Body of pancreas (tissue), 4 donors: ENCODE results near the gene ANO3. TPM values are rescaled to one million over a fixed set of nuclear protein-coding genes. Genes with fewer than 3 reads are reported as not detected.
A peak's percentile ranks its signal among the peaks of the same experiment; 100 is the strongest.
"Not testable (repeated sequence)": the region's sequence is repeated elsewhere in the genome, so short reads cannot be mapped to it uniquely, and the experiment has no call there.

ENCODE experiments used
- ATAC-seq: fragments of 150-250 bp; one replicate; pipeline ENCODE4 v1.9.1; 2016
- DNase-seq, 4 donors: peaks; one replicate each; pipeline ENCODE4 v3.0.0-alpha.2; 2019
- H3K27ac ChIP-seq, 4 donors: fragments of 200-600 bp; sonication (generic); 1 replicate in 3 of 4; 2 replicates in 1 of 4; pipeline versions ENCODE4 v1.5.1 to v1.6.1; 2016 to 2019; ENCODE audit warnings: mild to moderate bottlenecking in 1 of 4, mixed read lengths in 1 of 4, moderate library complexity in 1 of 4
- H3K27me3 ChIP-seq, 2 donors: fragments of 200-600 bp; sonication (generic); one replicate each; pipeline ENCODE4 v1.6.0; 2016; ENCODE audit warnings: mild to moderate bottlenecking in 1 of 2
- H3K36me3 ChIP-seq, 2 donors: fragments of 200-600 bp; sonication (generic); replicated peaks in 1 of 2; 2 replicates each; pipeline ENCODE4 v1.5.1; 2016; ENCODE audit warnings: low read depth in 2 of 2; ENCODE audit not compliant: insufficient read depth in 1 of 2
- H3K4me1 ChIP-seq: fragments of 200-600 bp; sonication (generic); one replicate; pipeline ENCODE4 v1.6.0; 2016
- H3K4me3 ChIP-seq, 2 donors: fragments of 200-600 bp; sonication (generic); 1 replicate in 1 of 2; 2 replicates in 1 of 2; pipeline ENCODE4 v1.5.1; 2016 to 2019
- H3K9me3 ChIP-seq, 3 donors: fragments of 200-600 bp; sonication (generic); 1 replicate in 2 of 3; 2 replicates in 1 of 3; pipeline ENCODE4 v1.5.1; 2016
- CTCF ChIP-seq, 7 experiments: fragments of 450-650 bp in 4 of 7; fragments of 200-600 bp in 3 of 7; sonication (generic) in 3 of 7; IDR thresholded peaks; one replicate each; pipeline ENCODE4 v1.5.1; 2016 to 2019; ENCODE audit warnings: antibody characterized with exemption in 7 of 7
- POLR2A ChIP-seq, 3 donors: fragments of 450-650 bp; IDR thresholded peaks; one replicate each; pipeline ENCODE4 v1.6.1; 2016; ENCODE audit warnings: antibody characterized with exemption in 3 of 3, mild to moderate bottlenecking in 2 of 3
- WGBS, 2 donors: methylation state at CpG; one replicate each; pipeline ENCODE4 v1.1.5; 2017; 5-methylcytosine and 5-hydroxymethylcytosine counted together
- intact Hi-C: fragments of 100-400 bp; cut with DNase I; formaldehyde crosslinking; loops from one replicate; pipeline ENCODE4 v1.15.1; 2023
- total RNA-seq, 2 donors: library from RNA; depleted of rRNA; stranded (reverse); fragments of >200 nt; gene quantifications; one replicate each; pipeline ENCODE4 v1.1.0, GENCODE V29; 2016

ANO3 gene
- total RNA-seq, 2 donors from 2014 or later, result 0.52 to 5.3 TPM

- H3K36me3 ChIP-seq, result no peaks in the 10 kb centered on the region
- no peak for TF ChIP-seq POLR2A (IDR thresholded peaks at IDR 0.05)
- H3K9me3 ChIP-seq, result no peaks in the 10 kb centered on the region
- no peak overlapping the region for H3K4me3 ChIP-seq
- WGBS, 2 donors, result 60 to 64% methylated on average over 2 of the region's 2 CpGs
- DNase-seq, result no peak
- intact Hi-C loops, result no loop called here
- ATAC-seq, result no peak
- no peak overlapping the region for H3K27ac ChIP-seq
- H3K4me1 ChIP-seq, result no peaks in the 10 kb centered on the region
- no peaks in the 10 kb centered on the region for H3K27me3 ChIP-seq
Measured at GRCh38 chr11:26623076-26623659, 291.2 kb downstream of the ANO3 start.

GRCh38 chr11:26626346-26626745 lies 294.4 kb downstream of the ANO3 start:
- H3K4me1 ChIP-seq, result no peaks in the 10 kb centered on the region
- no peak for DNase-seq
- no peak overlapping the region for H3K4me3 ChIP-seq
- ATAC-seq, result no peak
- H3K36me3 ChIP-seq, result no peaks in the 10 kb centered on the region
- no peaks in the 10 kb centered on the region for H3K9me3 ChIP-seq
- H3K27me3 ChIP-seq, result no peaks in the 10 kb centered on the region
- TF ChIP-seq CTCF (IDR thresholded peaks at IDR 0.05), result no peak
- intact Hi-C loops, result no loop called here
- WGBS, 2 donors, result 63 to 71% methylated on average over 1 of the region's 1 CpG
- H3K27ac ChIP-seq, result no peak overlapping the region

- TF ChIP-seq POLR2A (IDR thresholded peaks at IDR 0.05), result no peak
- no peak for TF ChIP-seq CTCF (IDR thresholded peaks at IDR 0.05)
- Histone ChIP-seq H3K9me3 (no peaks in the 10 kb centered on the region), H3K27me3 (no peaks in the 10 kb centered on the region), H3K27ac (no peak overlapping the region), H3K4me3 (no peak overlapping the region), H3K36me3 (no peaks in the 10 kb centered on the region), H3K4me1 (no peaks in the 10 kb centered on the region)
- intact Hi-C loops, result no loop called here
- DNase-seq (no peak), ATAC-seq (no peak)
- 25 to 44% methylated on average over 2 of the region's 2 CpGs for WGBS, 2 donors
Measured at GRCh38 chr11:26632691-26633159, 300.8 kb downstream of the ANO3 start.

GRCh38 chr11:26643314-26643713 lies 311.4 kb downstream of the ANO3 start:
- H3K27me3 ChIP-seq, H3K9me3 ChIP-seq, H3K4me1 ChIP-seq, DNase-seq, H3K36me3 ChIP-seq, ATAC-seq, H3K27ac ChIP-seq, intact Hi-C loops, H3K4me3 ChIP-seq: not testable (repeated sequence)
- WGBS, 2 donors, result 77 to 90% methylated on average over 10 of the region's 10 CpGs

- no peak for TF ChIP-seq POLR2A (IDR thresholded peaks at IDR 0.05)
- TF ChIP-seq CTCF (IDR thresholded peaks at IDR 0.05), result peak; percentile 41 to 78 (median 68)
- no peak overlapping the region for H3K27ac ChIP-seq
- intact Hi-C loops, result loop anchor here (5.0 kb wide), 1 partner anchor 353 kb away; no protein-coding TSS in a partner anchor
- ATAC-seq, result peak; percentile 82
- H3K27me3 ChIP-seq, result peaks cover 0 to 5% of the 10 kb centered on the region in 2 donors
- H3K9me3 ChIP-seq, result no peaks in the 10 kb centered on the region
- H3K4me1 ChIP-seq, result peaks cover 4% of the 10 kb centered on the region
- no peaks in the 10 kb centered on the region for H3K36me3 ChIP-seq
- DNase-seq, result peak; percentile 69 to 81 (median 76)
- 20 to 22% methylated on average over 8 of the region's 8 CpGs for WGBS, 2 donors
- no peak overlapping the region for H3K4me3 ChIP-seq
Measured at GRCh38 chr11:26649884-26650283, 318.0 kb downstream of the ANO3 start.

- no peaks in the 10 kb centered on the region for H3K9me3 ChIP-seq
- H3K36me3 ChIP-seq, result no peaks in the 10 kb centered on the region
- peaks cover 0 to 5% of the 10 kb centered on the region in 2 donors for H3K27me3 ChIP-seq
- H3K4me3 ChIP-seq, result no peak overlapping the region
- no peak overlapping the region for H3K27ac ChIP-seq
- H3K4me1 ChIP-seq, result peaks cover 4% of the 10 kb centered on the region
- no peak for TF ChIP-seq POLR2A (IDR thresholded peaks at IDR 0.05)
- intact Hi-C loops, result loop anchor here (5.0 kb wide), 1 partner anchor 355 kb away; no protein-coding TSS in a partner anchor
- no peak for DNase-seq
- WGBS, 2 donors, result 65 to 66% methylated on average over 6 of the region's 6 CpGs
- ATAC-seq, result no peak
Measured at GRCh38 chr11:26651916-26652315, 320.0 kb downstream of the ANO3 start.
